NCI-H2227 (cell line): ENCODE data around the gene KYAT1.
A peak's percentile ranks its signal among the peaks of the same experiment; 100 is the strongest.

Experiments
- DNase-seq: peaks from one replicate; lab custom pipeline; 2025; ENCODE audit not compliant: unreplicated experiment; lab: John Stamatoyannopoulos, UW

Gene KYAT1

DNA sequence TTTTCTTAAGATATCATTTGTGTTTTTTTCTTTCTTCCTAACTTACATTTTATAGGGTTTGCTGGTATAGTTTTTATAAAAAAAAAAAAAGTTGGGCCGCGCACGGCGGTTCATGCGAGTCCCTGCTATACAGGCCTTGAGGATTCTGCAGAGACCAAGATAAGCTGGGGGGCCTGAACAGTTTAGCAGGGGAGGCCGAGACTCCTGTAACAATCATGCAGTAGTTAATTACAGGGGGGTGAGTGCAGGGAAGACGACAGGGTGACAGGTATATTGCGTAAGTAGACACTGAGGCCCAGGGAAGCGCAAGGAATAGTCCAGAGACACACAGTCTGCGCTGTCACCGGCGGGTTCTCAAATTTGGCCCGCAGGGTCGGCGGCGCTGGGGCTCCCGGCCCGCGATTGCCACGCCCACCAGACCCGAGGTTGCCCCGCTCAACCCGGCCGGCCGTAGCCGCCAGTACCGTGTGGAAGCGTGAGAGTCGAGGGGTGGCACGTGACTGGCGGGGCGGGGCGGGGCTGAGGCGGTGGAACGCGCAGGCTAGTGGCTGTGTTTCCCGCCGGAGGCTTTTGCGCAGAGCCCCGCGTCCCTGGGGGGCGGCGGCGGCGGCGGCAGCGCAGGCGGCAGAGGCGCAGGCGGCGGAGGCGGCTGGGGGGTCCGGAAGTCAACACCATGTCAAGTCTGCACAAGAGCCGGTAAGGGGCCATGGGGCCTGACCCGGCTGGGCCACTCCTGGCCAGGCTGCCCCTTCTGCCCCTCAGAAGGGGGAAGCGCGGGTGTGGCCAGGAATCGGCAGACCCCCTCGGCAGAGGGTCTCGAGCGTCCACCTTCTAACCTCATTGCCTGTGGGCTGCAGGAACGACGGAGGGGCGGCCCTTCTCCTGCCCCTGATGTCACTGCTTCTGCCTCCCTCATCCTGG, 94.8 kb downstream of the KYAT1 start, which contains the start of gene TBC1D13:
TSS of gene TBC1D13 (plus strand) at position 573 of the 921 bp plus-strand sequence. CDS start at position 674, 101 bp downstream.
- peak; percentile 84 for DNase-seq

DNA sequence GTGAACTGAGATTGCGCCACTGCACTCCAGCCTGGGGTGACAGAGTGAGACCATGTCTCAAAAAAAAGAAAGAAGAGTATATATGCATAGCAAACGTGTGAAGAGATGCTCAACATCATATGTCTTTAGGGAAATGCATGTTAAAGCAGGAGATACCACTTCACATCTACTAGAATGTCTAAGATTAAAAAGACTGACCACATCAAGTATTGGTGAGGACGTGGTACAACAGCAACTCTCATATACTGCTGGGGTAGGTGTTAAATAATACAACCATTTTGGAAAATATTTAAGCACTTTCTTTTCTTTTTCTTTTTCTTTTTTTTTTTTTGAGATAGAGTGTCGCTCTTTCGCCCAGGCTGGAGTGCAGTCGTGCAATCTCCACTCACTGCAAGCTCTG, 96.3 kb downstream of the KYAT1 start:
- no peak for DNase-seq
